Stomach smooth muscle (tissue), 2 donors: ENCODE measurements around the gene TXNDC12.
A peak's percentile ranks its signal among the peaks of the same experiment; 100 is the strongest.
"Not testable (repeated sequence)": the region's sequence is repeated elsewhere in the genome, so short reads cannot be mapped to it uniquely, and the experiment has no call there.

Experiments used
- H3K27ac ChIP-seq: one replicate; pipeline ENCODE4 v1.7.0; 2013; ENCODE audit warnings: mild to moderate bottlenecking, low read length, inconsistent platforms
- H3K27me3 ChIP-seq, 2 donors: one replicate each; pipeline ENCODE4 v1.7.0; 2013; ENCODE audit warnings: low read length in 2 of 2; ENCODE audit not compliant: insufficient read depth in 2 of 2, control insufficient read depth in 1 of 2
- H3K36me3 ChIP-seq, 2 donors: one replicate each; pipeline ENCODE4 v1.7.0; 2013; ENCODE audit warnings: low read length in 2 of 2; ENCODE audit not compliant: control insufficient read depth in 2 of 2, insufficient read depth in 2 of 2
- H3K4me1 ChIP-seq: one replicate; pipeline ENCODE4 v1.7.0; 2013; ENCODE audit warnings: low read length; ENCODE audit not compliant: control insufficient read depth, insufficient read depth
- H3K4me3 ChIP-seq, 2 donors: one replicate each; pipeline ENCODE4 v1.7.0; 2013; ENCODE audit warnings: low read length in 2 of 2
- H3K9ac ChIP-seq, 2 donors: one replicate each; pipeline ENCODE4 v1.7.0; 2013; ENCODE audit warnings: low read length in 2 of 2, mild to moderate bottlenecking in 1 of 2
- H3K9me3 ChIP-seq, 2 donors: one replicate each; pipeline ENCODE4 v1.7.0; 2013; ENCODE audit warnings: low read length in 2 of 2; ENCODE audit not compliant: control insufficient read depth in 2 of 2
- donor health status: healthy.
- donor health status: Pancreatic carcinoma.

Gene TXNDC12

DNA sequence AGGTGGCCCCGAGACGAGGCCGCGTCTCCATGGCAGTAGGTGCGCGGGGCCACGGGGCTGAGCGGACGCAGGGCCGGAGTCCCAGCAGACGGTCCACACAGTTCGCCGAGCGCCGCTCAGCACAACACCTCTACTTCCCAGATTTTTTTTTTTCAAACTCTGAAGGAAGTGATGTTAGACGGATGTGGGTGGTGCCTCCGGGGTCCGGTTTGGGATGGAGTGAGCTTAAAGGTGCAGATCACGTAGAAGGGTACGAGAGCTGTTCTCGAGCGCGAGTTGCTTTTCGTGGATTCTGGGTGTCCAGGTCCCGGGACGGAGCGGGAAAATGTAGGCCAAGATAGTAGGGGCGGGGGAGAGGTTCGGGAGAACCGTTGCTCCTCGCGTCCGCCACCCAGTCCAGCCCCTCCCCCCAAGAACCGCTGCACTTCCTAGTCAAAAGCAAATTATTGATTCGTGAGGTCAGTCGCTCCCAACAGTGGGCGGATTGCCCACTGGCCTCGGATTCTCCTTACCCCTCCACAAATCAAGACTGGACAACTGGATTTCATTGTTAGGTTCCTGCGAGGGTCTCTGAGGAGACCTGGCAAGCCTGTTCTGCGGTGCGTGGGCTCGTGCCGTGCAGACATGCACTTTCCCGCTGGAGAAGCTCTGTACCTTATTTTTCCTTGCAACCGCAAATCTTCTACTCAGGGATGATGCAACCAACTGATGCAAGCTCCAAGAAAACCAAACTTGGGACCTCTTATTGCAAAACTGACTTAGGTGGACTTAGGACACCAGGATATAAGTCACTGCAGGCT lies at the start of gene TXNDC12:
TXNDC12 (minus strand) TSS at position 126 of the 800 bp plus-strand sequence; CDS start at position 31, 95 bp downstream.
- Histone ChIP-seq H3K4me1 (peaks cover 20% of the 10 kb centered on the region), H3K36me3 (peaks cover 2 to 4% of the 10 kb centered on the region in 2 donors), H3K9ac (peak within 1 kb of the TSS; percentile 81 to 94)

DNA sequence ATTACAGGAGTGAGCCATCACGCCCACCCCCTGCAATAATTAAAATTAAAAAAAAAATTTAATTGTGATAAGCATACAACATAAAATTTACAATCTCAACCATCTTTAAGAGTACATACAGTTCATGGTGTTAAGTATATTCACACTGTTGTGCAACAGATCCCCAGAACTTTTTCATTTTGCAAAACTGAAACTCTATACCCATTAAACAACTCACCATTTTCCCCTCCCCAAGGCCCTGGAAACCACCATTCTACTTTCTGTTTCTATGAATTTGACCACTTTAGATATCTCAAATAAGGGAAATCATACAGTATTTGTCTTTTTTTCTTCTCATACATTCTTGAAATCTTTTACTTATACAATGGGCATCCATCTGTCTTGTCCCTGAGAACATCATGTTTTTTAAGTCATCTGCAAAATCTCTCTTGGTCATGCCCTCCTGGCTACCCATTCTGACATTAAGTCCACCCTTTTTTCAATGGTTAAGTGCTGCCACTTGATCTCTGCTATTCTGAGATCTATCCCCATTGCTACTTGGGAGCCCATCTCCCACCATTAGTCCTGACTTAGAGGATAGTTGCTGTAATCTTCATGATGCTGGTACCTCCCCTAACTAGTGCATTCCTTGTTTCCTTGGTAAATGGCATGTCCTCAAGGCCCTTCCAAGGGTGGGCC lies 47.5 kb upstream of the TXNDC12 start:
- no peaks in the 10 kb centered on the region for H3K36me3 ChIP-seq
- H3K4me1 ChIP-seq = no peaks in the 10 kb centered on the region
- H3K9me3 ChIP-seq = no peaks in the 10 kb centered on the region
- H3K27me3 ChIP-seq = no peaks in the 10 kb centered on the region
- H3K9ac ChIP-seq = no peak overlapping the region
- H3K4me3 ChIP-seq = no peak overlapping the region
- H3K27ac ChIP-seq = no peak overlapping the region

More for the DNA sequence above, at the start of gene TXNDC12:
- Histone ChIP-seq H3K9me3 (no peaks in the 10 kb centered on the region), H3K4me3 (peak within 1 kb of the TSS; percentile 85 to 97), H3K27me3 (no peaks in the 10 kb centered on the region), H3K27ac (peak within 1 kb of the TSS; percentile 83)

DNA sequence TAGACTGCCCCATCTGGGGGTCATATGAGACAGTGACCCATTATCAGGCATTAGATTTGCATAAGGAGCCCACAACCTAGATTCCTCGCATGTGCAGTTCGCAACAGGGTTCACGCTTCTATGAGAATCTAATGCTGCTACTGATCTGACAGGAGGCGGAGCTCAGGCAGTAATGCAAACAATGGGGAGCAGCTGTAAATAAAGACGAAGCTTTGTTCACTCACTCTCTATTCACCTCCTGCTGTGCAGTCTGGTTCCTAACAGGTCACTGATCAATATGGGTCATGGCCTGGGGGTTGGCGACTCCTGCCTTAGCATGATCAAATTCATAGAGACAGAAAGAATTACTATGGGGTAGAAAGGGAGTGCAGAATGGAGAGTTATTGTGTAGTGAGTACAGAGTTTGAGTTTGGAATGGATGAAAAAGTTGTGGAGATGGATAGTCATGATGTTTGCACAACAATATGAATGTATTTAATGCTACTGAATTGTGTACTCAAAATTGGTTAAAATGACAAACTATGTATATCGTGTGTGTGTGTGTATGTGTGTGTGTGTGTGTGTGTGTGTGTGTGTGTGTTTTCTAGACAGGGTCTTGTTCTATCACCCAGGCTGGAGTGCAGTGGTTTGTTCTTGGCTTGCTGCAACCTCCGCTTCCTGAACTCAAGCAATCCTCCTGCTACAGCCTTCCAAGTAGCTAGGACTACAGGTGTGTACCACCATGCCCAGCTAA lies 43.3 kb upstream of the TXNDC12 start:
- H3K27ac ChIP-seq = no peak overlapping the region
- no peaks in the 10 kb centered on the region for H3K9me3 ChIP-seq
- no peaks in the 10 kb centered on the region for H3K4me1 ChIP-seq
- no peak overlapping the region for H3K4me3 ChIP-seq
- no peak overlapping the region for H3K9ac ChIP-seq
- H3K27me3 ChIP-seq = no peaks in the 10 kb centered on the region
- H3K36me3 ChIP-seq = no peaks in the 10 kb centered on the region

DNA sequence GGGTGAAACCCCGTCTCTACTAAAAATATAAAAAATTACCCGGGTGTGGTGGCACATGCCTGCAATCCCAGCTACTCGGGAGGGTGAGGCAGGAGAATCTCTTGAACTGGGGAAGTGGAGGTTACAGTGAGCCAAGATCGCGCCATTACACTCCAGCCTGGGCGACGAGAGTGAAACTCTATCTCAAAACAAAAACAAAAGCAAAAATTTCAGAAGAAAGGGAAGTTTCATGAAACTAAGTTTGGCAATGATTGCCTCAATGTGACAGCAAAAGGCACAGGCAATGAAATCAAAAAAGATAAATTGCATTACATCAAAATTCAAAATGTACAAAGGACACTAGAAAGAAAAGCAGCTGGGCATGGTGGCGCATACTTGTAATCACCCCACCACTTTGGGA lies 41.2 kb upstream of the TXNDC12 start:
- H3K4me1 ChIP-seq = no peaks in the 10 kb centered on the region
- H3K4me3 ChIP-seq = no peak overlapping the region
- no peaks in the 10 kb centered on the region for H3K36me3 ChIP-seq
- H3K9me3 ChIP-seq = no peaks in the 10 kb centered on the region
- H3K27ac ChIP-seq = no peak overlapping the region
- H3K27me3 ChIP-seq = no peaks in the 10 kb centered on the region
- no peak overlapping the region for H3K9ac ChIP-seq

DNA sequence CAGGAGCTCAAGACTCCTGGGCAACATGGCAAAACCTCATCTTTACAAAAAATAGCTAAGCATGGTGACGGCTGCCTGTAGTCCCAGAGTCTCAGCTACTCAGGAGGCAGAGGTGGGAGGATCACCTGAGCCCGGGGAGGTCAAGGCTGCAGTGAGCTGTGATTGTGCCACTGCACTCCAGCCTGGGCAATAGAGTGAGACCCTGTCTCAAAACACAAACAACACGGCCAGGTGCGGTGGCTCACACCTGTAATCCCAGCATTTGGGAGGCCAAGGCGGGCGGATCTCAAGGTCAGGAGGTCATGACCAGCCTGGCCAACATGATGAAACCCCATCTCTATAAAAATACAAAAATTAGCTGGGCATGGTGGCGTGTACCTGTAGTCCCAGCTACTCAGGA lies 39.3 kb upstream of the TXNDC12 start:
- H3K36me3 ChIP-seq, H3K9ac ChIP-seq, H3K4me3 ChIP-seq, H3K27me3 ChIP-seq, H3K27ac ChIP-seq, H3K9me3 ChIP-seq, H3K4me1 ChIP-seq: not testable (repeated sequence)

DNA sequence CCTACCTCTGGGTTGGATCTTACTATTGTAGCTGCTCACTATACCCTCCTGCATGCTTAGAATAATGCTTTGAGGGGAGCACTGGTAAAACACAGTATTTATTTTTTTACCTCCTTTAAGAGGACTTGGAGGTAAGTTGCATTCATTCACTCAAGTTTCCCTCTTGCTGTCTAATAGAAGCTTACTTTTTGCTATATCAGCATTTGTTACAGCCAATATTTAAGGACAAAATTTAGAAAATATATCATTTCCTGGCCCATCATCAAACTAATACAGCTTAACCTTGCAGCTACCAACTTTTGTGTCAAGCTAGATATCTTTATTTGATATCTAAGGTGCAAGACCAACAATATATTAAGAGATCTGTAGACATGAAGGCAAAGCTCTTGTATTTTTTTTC lies 32.9 kb upstream of the TXNDC12 start:
- H3K27ac ChIP-seq, H3K27me3 ChIP-seq, H3K9me3 ChIP-seq, H3K4me1 ChIP-seq, H3K4me3 ChIP-seq, H3K9ac ChIP-seq: not testable (repeated sequence)
- peaks cover 10 to 22% of the 10 kb centered on the region in 2 donors for H3K36me3 ChIP-seq

DNA sequence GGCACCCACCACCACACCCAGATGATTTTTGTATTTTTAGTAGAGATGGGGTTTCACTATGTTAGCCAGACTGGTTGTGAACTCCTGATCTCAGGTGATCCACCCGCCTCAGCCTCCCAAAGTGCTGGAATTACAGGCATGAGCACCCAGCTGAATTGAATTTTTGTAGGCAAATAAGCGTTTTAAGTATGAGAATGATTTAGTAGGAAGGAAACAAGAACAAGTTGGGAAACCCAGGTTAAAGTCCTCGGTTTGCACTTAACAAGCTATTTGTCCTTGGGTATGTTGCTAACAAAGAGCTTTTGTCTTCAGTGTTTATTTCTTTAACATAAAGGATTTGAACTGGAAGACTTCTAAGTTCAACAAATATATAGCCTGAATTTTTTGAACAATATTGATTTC lies 25.0 kb upstream of the TXNDC12 start:
- no peaks in the 10 kb centered on the region for H3K9me3 ChIP-seq
- H3K36me3 ChIP-seq = peaks cover 6 to 8% of the 10 kb centered on the region in 2 donors
- H3K27me3 ChIP-seq = no peaks in the 10 kb centered on the region
- H3K27ac ChIP-seq = no peak overlapping the region
- no peak overlapping the region for H3K4me3 ChIP-seq
- no peak overlapping the region for H3K9ac ChIP-seq
- no peaks in the 10 kb centered on the region for H3K4me1 ChIP-seq

DNA sequence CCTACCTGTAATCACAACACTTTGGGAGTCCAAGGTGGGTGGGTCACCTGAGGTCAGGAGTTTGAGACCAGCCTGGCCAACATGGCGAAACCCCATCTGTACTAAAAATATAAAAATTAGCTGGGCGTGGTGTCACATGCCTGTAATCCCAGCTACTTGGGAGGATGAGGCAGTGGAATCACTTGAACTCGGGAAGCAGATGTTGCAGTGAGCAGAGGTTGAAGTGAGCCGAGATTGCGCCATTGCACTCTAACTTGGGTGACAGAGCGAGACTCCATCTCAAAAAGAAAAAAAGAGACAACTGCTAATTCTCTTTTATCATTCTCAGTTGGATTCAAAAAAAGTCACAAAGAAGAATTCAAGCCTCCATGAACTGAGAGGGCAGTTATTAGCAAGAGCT lies 22.3 kb upstream of the TXNDC12 start:
- not testable (repeated sequence) for H3K9me3 ChIP-seq, H3K36me3 ChIP-seq, H3K27ac ChIP-seq, H3K9ac ChIP-seq, H3K4me1 ChIP-seq, H3K4me3 ChIP-seq, H3K27me3 ChIP-seq

DNA sequence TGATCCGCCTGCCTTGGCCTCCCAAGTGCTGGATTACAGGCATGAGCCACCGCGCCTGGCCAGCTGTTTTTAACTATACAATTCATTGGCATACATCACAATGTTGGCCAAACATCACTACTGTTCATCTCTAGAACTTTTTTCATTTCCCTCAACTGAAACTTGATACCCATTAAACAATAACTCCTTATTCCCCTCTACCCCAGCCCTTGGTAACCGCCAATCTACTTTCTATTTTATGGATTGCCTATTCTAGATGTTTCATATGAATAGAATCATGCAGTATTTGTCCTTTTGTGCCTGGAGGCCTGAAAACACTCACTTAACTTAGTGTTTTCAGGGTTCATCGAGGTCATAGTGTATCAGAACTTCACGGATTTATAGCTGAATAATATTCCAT lies 17.3 kb upstream of the TXNDC12 start:
- H3K9ac ChIP-seq = no peak overlapping the region
- no peaks in the 10 kb centered on the region for H3K27me3 ChIP-seq
- H3K9me3 ChIP-seq = no peaks in the 10 kb centered on the region
- no peak overlapping the region for H3K4me3 ChIP-seq
- no peak overlapping the region for H3K27ac ChIP-seq
- peaks cover 0 to 3% of the 10 kb centered on the region in 2 donors for H3K36me3 ChIP-seq
- no peaks in the 10 kb centered on the region for H3K4me1 ChIP-seq

DNA sequence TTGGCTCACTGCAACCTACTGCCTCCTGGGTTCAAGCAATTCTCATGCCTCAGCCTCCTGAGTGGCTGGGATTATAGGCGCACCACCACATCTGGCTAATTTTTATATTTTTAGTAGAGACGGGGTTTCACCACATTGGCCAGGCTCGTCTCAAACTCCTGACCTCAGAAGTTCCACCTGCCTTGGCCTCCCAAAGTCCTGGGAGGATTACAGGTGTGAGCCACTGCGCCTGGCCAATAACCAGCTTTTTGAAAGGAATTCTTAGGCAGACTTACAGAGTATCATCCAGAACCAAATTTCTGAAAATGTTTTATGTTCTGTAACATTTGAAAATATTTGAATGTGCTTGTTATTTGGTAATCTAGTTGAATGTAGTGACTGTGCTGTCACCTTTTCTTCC lies 15.7 kb upstream of the TXNDC12 start:
- H3K36me3 ChIP-seq = peaks cover 3 to 5% of the 10 kb centered on the region in 2 donors
- no peaks in the 10 kb centered on the region for H3K9me3 ChIP-seq
- no peaks in the 10 kb centered on the region for H3K4me1 ChIP-seq
- no peak overlapping the region for H3K9ac ChIP-seq
- no peak overlapping the region for H3K4me3 ChIP-seq
- H3K27me3 ChIP-seq = no peaks in the 10 kb centered on the region
- no peak overlapping the region for H3K27ac ChIP-seq
